K562 (cell line): ENCODE measurements around the gene TRIO. TPM values are rescaled to one million over a fixed set of nuclear protein-coding genes. Genes with fewer than 3 reads are reported as not detected.

ENCODE experiments used
- ATAC-seq: fragments of 200-7000 bp; cut with Tn5 transposase; 3 replicates; pipeline ENCODE4 v1.9.1; 2020; ENCODE audit warnings: moderate library complexity
- BruUV-seq: library from RNA; stranded (reverse); fragments of 400-500 nt; replicated peaks from 2 replicates; lab custom pipeline; 2021; lab: Mats Ljungman, UMichigan
- CTCF ChIA-PET: fragments of 300-600 bp; formaldehyde crosslinking; extraction: SDS; loops from one replicate; lab custom pipeline; 2021; ENCODE audit warnings: low intra/inter-chr PET ratio; lab: Yijun Ruan, JAX
- POLR2A ChIA-PET: fragments of 300-600, 350-650 bp; sonication (Branson Sonifier 250); formaldehyde crosslinking; extraction: SDS; loops from one replicate; lab custom pipeline; 2021; ENCODE audit warnings: antibody characterized with exemption, inconsistent platforms; lab: Yijun Ruan, JAX
- DNase-seq, 4 experiments: peaks; one replicate each; pipeline versions ENCODE4 v3.0.0 to v3.0.0-alpha.2; 2011 to 2018; ENCODE audit warnings: low spot score in 3 of 4, mixed read lengths in 3 of 4; ENCODE audit errors: extremely low read depth in 1 of 4
- FAIRE-seq: peaks from 2 replicates; lab custom pipeline; 2011; peaks lifted over from hg19 to GRCh38; lab: Jason Lieb, UNC
- H2AFZ ChIP-seq: 2 replicates; pipeline ENCODE4 v1.6.0; 2011; ENCODE audit warnings: low read depth, low read length, control low read depth, inconsistent platforms
- H3K27ac ChIP-seq: fragments of 200-600 bp; 3 replicates; pipeline ENCODE4 v1.8.0; 2011; ENCODE audit warnings: low read depth, mild to moderate bottlenecking, control low read depth, inconsistent platforms, low read length, moderate library complexity, mixed read lengths; ENCODE audit errors: extremely low read depth
- H3K27me3 ChIP-seq, 2 experiments: fragments of 300-600 bp in 1 of 2; 2 replicates in 1 of 2; 3 replicates in 1 of 2; pipeline versions ENCODE4 v1.6.0 to v1.8.0; 2011; ENCODE audit warnings: inconsistent platforms in 2 of 2, low read length in 2 of 2, mild to moderate bottlenecking in 1 of 2, mixed read lengths in 1 of 2, moderate library complexity in 1 of 2; ENCODE audit not compliant: control insufficient read depth in 2 of 2, insufficient read depth in 2 of 2
- H3K36me3 ChIP-seq: fragments of 300-600 bp; 3 replicates; pipeline ENCODE4 v1.8.0; 2011; ENCODE audit warnings: mild to moderate bottlenecking, low read length, inconsistent platforms; ENCODE audit not compliant: control insufficient read depth, insufficient read depth
- H3K4me1 ChIP-seq, 2 experiments: fragments of 200-600 bp in 1 of 2; replicated peaks in 1 of 2; 2 replicates in 1 of 2; 3 replicates in 1 of 2; pipeline versions ENCODE4 v1.5.1 to v1.8.0; 2011; ENCODE audit warnings: inconsistent platforms in 2 of 2, low read length in 2 of 2, mild to moderate bottlenecking in 1 of 2, mixed read lengths in 1 of 2, moderate library complexity in 1 of 2; ENCODE audit not compliant: control insufficient read depth in 2 of 2, insufficient read depth in 2 of 2
- H3K4me2 ChIP-seq: 2 replicates; pipeline ENCODE4 v1.6.1; 2011; ENCODE audit warnings: low read length, control low read depth, inconsistent platforms, mixed read lengths; ENCODE audit not compliant: insufficient read depth
- H3K4me3 ChIP-seq: fragments of 200-600 bp; sonication (generic), shearing (Covaris generic); 2 replicates; pipeline ENCODE4 v1.5.1; 2016; ENCODE audit warnings: control low read depth, inconsistent platforms
- H3K79me2 ChIP-seq: fragments of 200-600 bp; 3 replicates; pipeline ENCODE4 v1.8.0; 2011; ENCODE audit warnings: low read length, inconsistent platforms; ENCODE audit not compliant: control insufficient read depth, insufficient read depth
- H3K9ac ChIP-seq, 2 experiments: 2 replicates each; pipeline versions ENCODE4 v1.6.0 to v1.6.1; 2011; ENCODE audit warnings: low read depth in 2 of 2, low read length in 2 of 2, control low read depth in 1 of 2, inconsistent platforms in 1 of 2, mild to moderate bottlenecking in 1 of 2, mixed read lengths in 1 of 2; ENCODE audit not compliant: insufficient read depth in 1 of 2
- H3K9me1 ChIP-seq: one replicate; pipeline ENCODE4 v1.6.0; 2011; ENCODE audit warnings: inconsistent platforms, mild to moderate bottlenecking, low read length, moderate library complexity; ENCODE audit not compliant: control insufficient read depth, insufficient read depth
- H3K9me3 ChIP-seq: replicated peaks from 2 replicates; pipeline ENCODE4 v1.5.1; 2011; ENCODE audit warnings: low read depth, low read length, inconsistent platforms; ENCODE audit not compliant: control insufficient read depth, insufficient read depth
- H4K20me1 ChIP-seq: replicated peaks from 2 replicates; pipeline ENCODE4 v1.6.1; 2011; ENCODE audit warnings: low read length, inconsistent platforms, mixed read lengths; ENCODE audit not compliant: control insufficient read depth, insufficient read depth
- CCNT2 ChIP-seq: IDR thresholded peaks from 2 replicates; pipeline ENCODE4 v1.6.1; 2011; ENCODE audit warnings: borderline replicate concordance, low read depth, mild to moderate bottlenecking, moderate library complexity, mixed read lengths, low read length; ENCODE audit not compliant: insufficient read length; ENCODE audit errors: extremely low read depth
- HMGN3 ChIP-seq: IDR thresholded peaks from 2 replicates; pipeline ENCODE4 v1.6.1; 2011; ENCODE audit warnings: borderline replicate concordance, low read depth, mild to moderate bottlenecking, mixed read lengths, low read length; ENCODE audit not compliant: insufficient read length; ENCODE audit errors: extremely low read depth
- WGBS: fragments of 100-300 bp; shearing (Covaris generic); methylation state at CpG from one replicate; pipeline ENCODE4 v1.1.6; 2016; ENCODE audit warnings: low coverage, mixed read lengths; ENCODE audit not compliant: insufficient coverage; ENCODE audit errors: missing lambda C conversion rate; 5-methylcytosine and 5-hydroxymethylcytosine counted together
- in situ Hi-C: fragments of 300-500 bp; cut with MboI; formaldehyde crosslinking; loops from 4 replicates; pipeline ENCODE4 v1.15.0; 2018; ENCODE audit warnings: inconsistent platforms, mixed read lengths
- intact Hi-C: fragments of 100-400 bp; cut with micrococcal nuclease; formaldehyde crosslinking; loops from 2 replicates; pipeline ENCODE4 v1.14.2; 2022
- polyA plus RNA-seq, 8 experiments: library from polyadenylated mRNA; depleted of rRNA in 4 of 8; stranded (reverse) in 5 of 8; unstranded in 3 of 8; fragments of >200 nt; fragmentation: Nextera tagmentation in 2 of 8; fragmentation: Illumina TruSeq in 1 of 8; extraction: Ambion mirVana in 2 of 8; extraction: Trizol in 1 of 8; gene quantifications; 2 replicates each; pipeline versions ENCODE4 v1.2.1 to v1.2.3, GENCODE V29; 2011 to 2014; ENCODE audit warnings: inconsistent platforms in 1 of 8, missing spikeins in 1 of 8
- total RNA-seq, 7 experiments: library from RNA; depleted of rRNA in 6 of 7; stranded (reverse); fragments of >200 nt in 6 of 7; fragmentation: Illumina TruSeq in 2 of 7; extraction: Trizol in 2 of 7; gene quantifications; 2 replicates each; pipeline versions ENCODE4 v1.2.1 to v1.2.3, GENCODE V29; 2011 to 2021; ENCODE audit warnings: low replicate concordance in 1 of 7
- TF ChIP-seq, protein P1 (sequence below): fragments of 250-450 bp; sonication (Bioruptor Pico); IDR thresholded peaks from 2 replicates; pipeline ENCODE4 v1.4.0; 2020

The TRIO gene
- total and polyA plus RNA-seq, 9 of the 15 experiments (the other 6 are each of a cell fraction or from before 2014, with no cell fraction given): 0.24 to 5.0 (median 1.1) TPM

- H3K9me3 ChIP-seq: no peaks in the 10 kb centered on the region
- no TSS peak for BruUV-seq
- H3K9me1 ChIP-seq: no peaks in the 10 kb centered on the region
- DNase-seq: no peak
- no peaks in the 10 kb centered on the region for H3K36me3 ChIP-seq
- H3K4me3 ChIP-seq: no peak overlapping the region
- H3K79me2 ChIP-seq: no peaks in the 10 kb centered on the region
- no peak overlapping the region for H3K27ac ChIP-seq
- no peaks in the 10 kb centered on the region for H4K20me1 ChIP-seq
- no peak for FAIRE-seq
- no peak overlapping the region for H3K4me2 ChIP-seq
- 0% methylated on average over 8 of the region's 8 CpGs for WGBS
- no peak overlapping the region for H2AFZ ChIP-seq
- no peak for TF ChIP-seq CCNT2
- ATAC-seq: no peak
- H3K27me3 ChIP-seq: peaks cover 5 to 6% of the 10 kb centered on the region in 2 experiments; a peak in 2 of 5 replicates
- CTCF ChIA-PET: no interaction called here
- POLR2A ChIA-PET: interaction anchor here (0.6 kb wide), 1 partner anchor 166 kb away, joined by 3 read pairs; no protein-coding TSS in a partner anchor
- H3K4me1 ChIP-seq: no peaks in the 10 kb centered on the region
- no peak overlapping the region for H3K9ac ChIP-seq
- intact Hi-C loops: no loop called here
- in situ Hi-C loops: no loop called here
Measured at GRCh38 chr5:14557203-14557770, 414.1 kb downstream of the TRIO start.

DNA sequence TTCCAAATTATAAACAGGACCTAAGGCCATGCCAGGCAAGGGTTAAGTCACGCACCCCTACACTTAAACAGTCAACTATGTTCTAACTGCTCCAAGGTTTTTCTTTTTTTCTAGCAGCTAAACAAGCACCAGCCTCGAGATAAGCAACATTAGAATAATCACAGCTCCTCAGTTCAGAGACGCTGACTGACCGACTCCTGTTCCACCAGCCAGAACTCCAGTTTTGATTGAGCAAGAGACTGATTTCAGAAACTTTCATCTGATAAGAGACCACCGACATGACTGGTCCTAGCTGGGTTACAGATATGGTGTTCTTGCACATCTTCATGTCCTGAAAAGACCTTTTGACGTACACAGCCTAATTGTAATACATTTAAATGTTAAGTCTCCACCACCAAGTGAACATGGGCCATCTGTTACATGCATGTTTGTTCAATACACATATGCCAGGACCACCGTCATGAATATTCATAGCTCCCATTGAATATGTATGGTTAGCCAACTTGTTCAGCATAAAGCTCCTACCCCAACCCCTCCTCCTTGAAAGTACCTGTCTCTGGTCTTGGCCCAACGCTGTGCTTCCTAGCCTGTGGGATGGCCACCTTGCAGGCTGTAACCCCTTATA, 414.8 kb downstream of the TRIO start:
- H3K27ac ChIP-seq: no peak overlapping the region
- H4K20me1 ChIP-seq: no peaks in the 10 kb centered on the region
- WGBS: 0% methylated on average over 8 of the region's 8 CpGs
- BruUV-seq: no TSS peak
- in situ Hi-C loops: no loop called here
- H3K4me2 ChIP-seq: no peak overlapping the region
- intact Hi-C loops: no loop called here
- H2AFZ ChIP-seq: no peak overlapping the region
- no peaks in the 10 kb centered on the region for H3K9me1 ChIP-seq
- H3K4me1 ChIP-seq: no peaks in the 10 kb centered on the region
- ChIA-PET CTCF (interaction anchor here (0.7 kb wide), 1 partner anchor 111 kb away, joined by 4 read pairs; no protein-coding TSS in a partner anchor), POLR2A (interaction anchor here (0.6 kb wide), 2 partner anchors 39 to 165 kb away, joined by 3 read pairs; no protein-coding TSS in a partner anchor)
- no peak overlapping the region for H3K4me3 ChIP-seq
- no peak overlapping the region for H3K9ac ChIP-seq
- no peak for DNase-seq
- H3K36me3 ChIP-seq: no peaks in the 10 kb centered on the region
- no peaks in the 10 kb centered on the region for H3K9me3 ChIP-seq
- peaks cover 5 to 6% of the 10 kb centered on the region in 2 experiments; a peak in 2 of 5 replicates for H3K27me3 ChIP-seq
- no peak for FAIRE-seq
- no peak for ATAC-seq
- no peaks in the 10 kb centered on the region for H3K79me2 ChIP-seq
- TF ChIP-seq, protein P1, sequence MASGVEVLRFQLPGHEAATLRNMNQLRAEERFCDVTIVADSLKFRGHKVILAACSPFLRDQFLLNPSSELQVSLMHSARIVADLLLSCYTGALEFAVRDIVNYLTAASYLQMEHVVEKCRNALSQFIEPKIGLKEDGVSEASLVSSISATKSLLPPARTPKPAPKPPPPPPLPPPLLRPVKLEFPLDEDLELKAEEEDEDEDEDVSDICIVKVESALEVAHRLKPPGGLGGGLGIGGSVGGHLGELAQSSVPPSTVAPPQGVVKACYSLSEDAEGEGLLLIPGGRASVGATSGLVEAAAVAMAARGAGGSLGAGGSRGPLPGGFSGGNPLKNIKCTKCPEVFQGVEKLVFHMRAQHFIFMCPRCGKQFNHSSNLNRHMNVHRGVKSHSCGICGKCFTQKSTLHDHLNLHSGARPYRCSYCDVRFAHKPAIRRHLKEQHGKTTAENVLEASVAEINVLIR (CRISPR knock-in tag): no peak
- TF ChIP-seq HMGN3: no peak
